NT2/D1 (cell line): Measurements from ENCODE around the gene GDF9.

ENCODE experiments used
- DNase-seq: peaks from one replicate; pipeline ENCODE4 v3.0.0-alpha.2; 2011; ENCODE audit warnings: low read depth, low spot score
- H3K27me3 ChIP-seq: 2 replicates; pipeline ENCODE4 v1.6.0; 2011; ENCODE audit warnings: mild to moderate bottlenecking; ENCODE audit not compliant: insufficient read length, insufficient read depth
- H3K36me3 ChIP-seq: 2 replicates; pipeline ENCODE4 v1.6.1; 2011; ENCODE audit warnings: mild to moderate bottlenecking, low read length, mixed read lengths; ENCODE audit not compliant: insufficient read depth, insufficient read length
- H3K4me1 ChIP-seq: 2 replicates; pipeline ENCODE4 v1.5.1; 2011; ENCODE audit not compliant: insufficient read depth, insufficient read length
- H3K4me3 ChIP-seq: 2 replicates; pipeline ENCODE4 v1.5.1; 2011; ENCODE audit warnings: low read depth; ENCODE audit not compliant: insufficient read length
- H3K9ac ChIP-seq: 2 replicates; pipeline ENCODE4 v1.6.0; 2011; ENCODE audit warnings: low read depth; ENCODE audit not compliant: insufficient read length
- H3K9me3 ChIP-seq: 2 replicates; pipeline ENCODE4 v1.5.1; 2011; ENCODE audit warnings: mild to moderate bottlenecking, low read length; ENCODE audit not compliant: insufficient read depth
- SUZ12 ChIP-seq: IDR thresholded peaks from 2 replicates; pipeline ENCODE4 v1.6.1; 2011; ENCODE audit not compliant: insufficient read length, insufficient read depth; ENCODE audit errors: extremely low read depth
- YY1 ChIP-seq: IDR thresholded peaks from 2 replicates; pipeline ENCODE4 v1.6.1; 2011; ENCODE audit not compliant: insufficient read length, insufficient read depth
- ZNF274 ChIP-seq: IDR thresholded peaks from 2 replicates; pipeline ENCODE4 v1.6.1; 2011; ENCODE audit warnings: mild to moderate bottlenecking, low read depth, low read length

GDF9 gene

DNA sequence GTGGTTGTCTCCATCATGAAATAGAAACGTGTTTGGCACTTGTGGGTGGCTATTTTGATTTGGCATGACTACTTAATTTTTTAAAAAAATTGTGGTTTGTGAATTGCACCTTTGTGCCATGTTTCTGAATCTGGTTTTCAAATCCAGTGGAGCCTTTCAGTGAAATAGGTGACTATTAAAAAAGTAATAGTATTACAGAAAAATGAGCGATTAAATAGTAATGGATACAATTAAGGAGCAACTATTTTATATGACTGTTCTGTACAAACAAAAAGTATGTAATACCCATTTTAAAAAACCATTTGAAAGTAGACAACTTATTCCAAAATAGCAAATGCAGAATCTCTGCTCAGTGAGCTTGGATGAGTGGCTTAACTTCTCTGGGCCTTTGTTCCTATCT is 50.2 kb downstream of the GDF9 start:
- DNase-seq, result no peak
- Histone ChIP-seq H3K36me3 (no peaks in the 10 kb centered on the region), H3K27me3 (peaks cover 47% of the 10 kb centered on the region), H3K4me3 (no peak overlapping the region), H3K9me3 (peaks cover 11% of the 10 kb centered on the region; the same call in 1 of the 2 replicates), H3K4me1 (peaks cover 2% of the 10 kb centered on the region), H3K9ac (no peak overlapping the region)
- TF ChIP-seq YY1, result no peak
- TF ChIP-seq ZNF274, result no peak
- TF ChIP-seq SUZ12, result no peak

DNA sequence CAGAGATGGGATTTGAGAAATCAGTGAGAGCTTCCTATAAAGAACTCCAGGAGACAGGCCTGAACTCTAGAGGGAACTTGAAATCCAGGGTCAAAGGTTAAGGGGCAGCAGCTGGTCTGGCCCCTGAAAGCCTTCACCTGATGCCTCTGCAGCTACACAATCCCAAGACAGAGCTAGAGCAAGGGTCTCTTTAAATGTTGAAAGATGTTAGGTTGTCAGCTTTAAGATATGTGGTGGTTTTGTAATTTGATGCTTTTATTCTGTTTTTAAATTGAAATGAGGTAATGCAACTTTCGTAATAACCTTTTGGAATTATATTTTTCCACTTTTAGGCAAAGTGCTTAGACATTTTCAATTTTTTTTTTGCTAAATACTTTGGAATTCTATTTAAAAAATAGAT is 50.8 kb downstream of the GDF9 start:
- TF ChIP-seq YY1 (no peak), SUZ12 (no peak), ZNF274 (no peak)
- peaks cover 47% of the 10 kb centered on the region for H3K27me3 ChIP-seq
- H3K4me3 ChIP-seq, result no peak overlapping the region
- H3K9ac ChIP-seq, result no peak overlapping the region
- H3K4me1 ChIP-seq, result peaks cover 2% of the 10 kb centered on the region
- H3K9me3 ChIP-seq, result peaks cover 11% of the 10 kb centered on the region; the same call in 1 of the 2 replicates
- DNase-seq, result no peak
- no peaks in the 10 kb centered on the region for H3K36me3 ChIP-seq

DNA sequence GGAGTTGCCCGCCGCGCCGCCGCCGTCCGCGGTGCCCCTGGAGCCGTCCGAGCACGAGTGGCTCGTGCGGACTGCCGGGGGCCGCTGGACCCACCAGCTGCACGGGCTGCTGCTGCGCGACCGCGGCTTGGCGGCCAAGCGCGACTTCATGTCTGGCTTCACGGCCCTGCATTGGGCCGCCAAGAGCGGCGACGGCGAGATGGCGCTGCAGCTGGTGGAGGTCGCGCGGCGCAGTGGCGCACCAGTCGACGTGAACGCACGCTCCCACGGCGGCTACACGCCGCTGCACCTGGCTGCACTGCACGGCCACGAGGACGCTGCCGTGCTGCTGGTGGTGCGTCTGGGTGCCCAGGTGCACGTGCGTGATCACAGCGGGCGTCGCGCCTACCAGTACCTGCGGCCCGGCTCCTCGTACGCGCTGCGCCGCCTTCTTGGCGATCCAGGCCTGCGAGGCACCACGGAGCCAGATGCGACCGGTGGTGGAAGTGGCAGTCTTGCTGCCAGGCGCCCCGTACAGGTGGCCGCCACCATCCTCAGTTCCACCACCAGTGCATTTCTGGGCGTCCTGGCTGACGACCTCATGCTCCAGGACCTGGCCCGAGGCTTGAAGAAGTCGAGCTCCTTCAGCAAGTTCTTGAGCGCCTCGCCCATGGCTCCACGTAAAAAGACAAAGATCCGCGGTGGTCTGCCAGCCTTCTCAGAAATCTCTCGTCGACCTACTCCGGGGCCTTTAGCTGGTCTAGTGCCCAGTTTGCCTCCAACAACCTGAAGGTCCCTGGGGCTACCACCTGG is 51.6 kb downstream of the GDF9 start:
- H3K4me1 ChIP-seq, result peaks cover 2% of the 10 kb centered on the region
- peaks cover 11% of the 10 kb centered on the region; the same call in 1 of the 2 replicates for H3K9me3 ChIP-seq
- H3K27me3 ChIP-seq, result peaks cover 47% of the 10 kb centered on the region
- TF ChIP-seq ZNF274, result no peak
- TF ChIP-seq YY1, result no peak
- TF ChIP-seq SUZ12, result no peak
- peak overlapping the region; percentile 64 for H3K9ac ChIP-seq
- H3K36me3 ChIP-seq, result no peaks in the 10 kb centered on the region
- DNase-seq, result no peak
- peak overlapping the region; percentile 36 for H3K4me3 ChIP-seq

DNA sequence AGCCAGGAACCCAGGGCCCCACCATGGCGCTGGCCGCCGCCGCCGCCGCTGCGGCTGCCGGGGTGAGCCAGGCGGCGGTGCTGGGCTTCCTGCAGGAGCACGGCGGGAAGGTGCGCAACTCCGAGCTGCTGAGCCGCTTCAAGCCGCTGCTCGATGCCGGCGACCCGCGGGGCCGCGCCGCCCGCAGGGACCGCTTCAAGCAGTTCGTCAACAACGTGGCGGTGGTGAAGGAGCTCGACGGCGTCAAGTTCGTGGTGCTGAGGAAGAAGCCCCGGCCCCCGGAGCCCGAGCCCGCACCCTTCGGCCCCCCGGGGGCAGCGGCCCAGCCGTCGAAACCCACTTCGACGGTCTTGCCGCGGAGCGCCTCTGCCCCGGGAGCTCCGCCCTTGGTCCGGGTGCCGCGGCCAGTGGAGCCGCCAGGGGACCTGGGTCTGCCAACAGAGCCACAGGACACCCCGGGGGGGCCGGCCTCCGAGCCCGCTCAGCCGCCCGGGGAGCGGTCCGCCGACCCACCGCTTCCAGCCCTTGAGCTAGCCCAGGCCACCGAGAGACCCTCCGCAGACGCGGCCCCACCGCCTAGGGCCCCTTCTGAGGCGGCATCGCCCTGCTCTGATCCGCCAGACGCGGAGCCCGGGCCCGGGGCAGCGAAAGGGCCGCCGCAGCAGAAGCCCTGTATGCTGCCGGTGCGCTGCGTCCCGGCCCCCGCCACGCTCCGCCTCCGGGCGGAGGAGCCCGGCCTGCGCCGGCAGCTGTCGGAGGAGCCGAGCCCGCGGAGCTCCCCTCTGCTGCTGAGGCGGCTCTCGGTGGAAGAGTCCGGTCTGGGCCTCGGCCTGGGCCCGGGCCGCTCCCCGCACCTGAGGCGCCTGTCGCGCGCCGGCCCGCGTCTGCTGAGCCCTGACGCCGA is 52.4 kb downstream of the GDF9 start:
- peak overlapping the region; percentile 36 for H3K4me3 ChIP-seq
- H3K9ac ChIP-seq, result peak overlapping the region; percentile 64
- H3K36me3 ChIP-seq, result no peaks in the 10 kb centered on the region
- no peak for DNase-seq
- no peak for TF ChIP-seq SUZ12
- no peak for TF ChIP-seq YY1
- no peak for TF ChIP-seq ZNF274
- peaks cover 47% of the 10 kb centered on the region for H3K27me3 ChIP-seq
- H3K4me1 ChIP-seq, result peaks cover 2% of the 10 kb centered on the region
- H3K9me3 ChIP-seq, result peaks cover 11% of the 10 kb centered on the region; the same call in 1 of the 2 replicates

DNA sequence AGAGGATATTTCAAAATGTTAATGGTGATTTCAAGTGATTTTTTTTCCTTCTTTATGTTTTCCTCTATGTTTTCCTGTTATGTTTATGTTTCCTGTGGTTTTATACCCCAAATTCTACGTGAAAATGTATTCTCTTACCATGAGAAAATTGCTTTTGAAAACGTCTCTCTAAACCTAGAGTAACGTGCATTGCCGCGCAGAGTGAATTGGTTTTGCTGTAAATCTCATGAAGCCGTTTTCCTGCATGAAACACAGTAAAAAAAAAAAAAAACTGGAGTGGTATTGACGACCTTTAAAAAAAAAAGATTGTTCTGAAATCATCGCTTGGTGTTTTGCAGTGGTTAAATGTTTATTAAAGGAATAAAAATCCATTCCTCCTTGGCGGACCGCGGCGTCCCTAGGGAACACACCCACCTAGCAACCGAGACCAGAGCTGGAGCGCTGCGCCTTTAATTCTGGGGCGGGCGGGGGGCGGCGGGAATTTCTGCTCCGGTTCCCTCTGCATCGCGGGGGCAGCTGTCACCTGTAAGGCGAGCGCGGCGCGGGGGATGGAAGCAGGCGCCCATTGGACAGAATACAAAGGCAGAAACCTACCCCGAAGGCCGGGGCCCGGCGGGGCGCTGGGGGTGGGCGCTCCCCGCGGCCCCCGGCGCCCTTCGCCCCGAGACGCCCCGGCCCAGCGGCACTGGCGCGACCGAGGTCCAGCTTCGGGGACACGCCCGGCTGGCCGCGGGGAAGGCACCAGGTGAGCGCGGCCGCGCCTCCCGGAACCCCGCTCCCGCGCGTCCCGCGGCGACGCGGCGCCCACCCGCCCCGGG is 53.3 kb downstream of the GDF9 start, which contains the start of gene SOWAHA:
Gene SOWAHA (plus strand): TSS at position 522 of the 818 bp plus-strand sequence. CDS start 320 bp downstream, outside the sequence.
- H3K4me1 ChIP-seq, result peaks cover 2% of the 10 kb centered on the region
- peak within 1 kb of the TSS; percentile 64 for H3K9ac ChIP-seq
- peak within 1 kb of the TSS; percentile 36 for H3K4me3 ChIP-seq
- H3K9me3 ChIP-seq, result peaks cover 11% of the 10 kb centered on the region; the same call in 1 of the 2 replicates
- no peak for DNase-seq
- H3K27me3 ChIP-seq, result peaks cover 47% of the 10 kb centered on the region
- no peak for TF ChIP-seq YY1
- TF ChIP-seq SUZ12, result no peak
- no peak for TF ChIP-seq ZNF274
- H3K36me3 ChIP-seq, result no peaks in the 10 kb centered on the region

DNA sequence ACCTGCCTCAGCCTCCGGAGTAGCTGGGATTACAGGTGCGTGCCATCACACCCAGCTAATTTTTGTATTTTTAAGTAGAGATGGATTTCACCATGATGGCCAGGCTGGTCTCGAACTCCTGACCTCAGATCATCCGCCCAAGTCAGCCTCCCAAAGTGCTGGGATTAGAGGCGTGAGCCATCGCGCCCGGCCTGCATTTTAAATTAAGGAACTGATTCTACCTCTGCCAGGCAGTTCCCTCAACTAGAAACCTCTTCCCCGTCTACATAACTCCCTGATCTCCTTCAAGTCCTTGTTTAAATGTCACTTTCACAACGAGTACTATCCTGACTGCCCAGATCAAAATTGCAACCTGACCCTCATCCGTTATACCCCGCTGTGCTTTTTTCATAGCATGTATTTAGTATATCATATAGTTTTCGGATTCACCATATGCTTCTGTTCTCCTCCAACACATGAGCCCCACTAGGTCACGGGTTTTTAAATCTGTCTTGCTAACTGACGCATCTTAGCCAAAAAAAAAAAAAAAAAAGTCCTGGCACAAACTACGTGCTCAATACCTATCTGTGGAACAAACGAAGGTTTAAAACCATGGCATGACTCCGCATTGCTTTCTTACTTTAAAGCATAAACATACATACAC is 54.0 kb downstream of the GDF9 start:
- DNase-seq, result no peak
- no peak for TF ChIP-seq YY1
- no peak for TF ChIP-seq ZNF274
- no peak for TF ChIP-seq SUZ12
- peaks cover 47% of the 10 kb centered on the region for H3K27me3 ChIP-seq
- H3K36me3 ChIP-seq, result no peaks in the 10 kb centered on the region
- peaks cover 2% of the 10 kb centered on the region for H3K4me1 ChIP-seq
- H3K9me3 ChIP-seq, result peaks cover 11% of the 10 kb centered on the region; the same call in 1 of the 2 replicates
- H3K4me3 ChIP-seq, result no peak overlapping the region
- H3K9ac ChIP-seq, result no peak overlapping the region
